Measurements from ENCODE around the gene ADAMTSL4. TPM values are rescaled to one million over a fixed set of nuclear protein-coding genes. Genes with fewer than 3 reads are reported as not detected.
"Not testable (repeated sequence)": the region's sequence is repeated elsewhere in the genome, so short reads cannot be mapped to it uniquely, and the experiment has no call there.

The ADAMTSL4 gene
- total RNA-seq, 6 experiments from 2014 or later = 20.5 to 35.2 (median 31.5) TPM

GRCh38 chr1:150603711-150604110 lies 54.5 kb downstream of the ADAMTSL4 start:
- H3K27ac ChIP-seq = peak overlapping the region; percentile 83 to 97 (median 88)
- intact Hi-C loops (cut with DNase I) = no loop called here

DNA sequence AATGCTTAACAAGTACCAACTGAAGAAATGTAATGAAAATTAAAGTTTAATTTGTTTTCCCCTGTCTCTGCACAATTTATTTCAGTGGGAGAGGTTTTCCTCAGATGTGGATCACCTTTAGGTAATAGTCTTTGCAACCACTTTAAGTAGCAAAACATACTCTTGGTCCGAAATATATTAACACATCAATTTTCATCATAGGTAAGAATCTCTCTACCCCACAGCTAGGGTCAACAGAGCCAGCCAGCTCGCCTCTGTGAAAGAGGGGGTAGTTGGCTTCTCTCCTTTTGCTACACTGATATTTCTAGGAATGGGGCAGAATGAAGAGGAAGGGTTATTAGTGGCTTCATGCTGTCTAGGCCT lies 55.0 kb downstream of the ADAMTSL4 start:
- DNase-seq (no peak), ATAC-seq (no peak)
- H3K27ac ChIP-seq = peak overlapping the region; percentile 83 to 97 (median 88)
- H3K27me3 ChIP-seq = no peaks in the 10 kb centered on the region
- intact Hi-C loops (cut with DNase I) = no loop called here
- 84% methylated on average over 2 of the region's 2 CpGs for WGBS (ENCODE audit: insufficient coverage, low coverage, low lambda C conversion rate, missing lambda C conversion rate)
- TF ChIP-seq, protein P1, sequence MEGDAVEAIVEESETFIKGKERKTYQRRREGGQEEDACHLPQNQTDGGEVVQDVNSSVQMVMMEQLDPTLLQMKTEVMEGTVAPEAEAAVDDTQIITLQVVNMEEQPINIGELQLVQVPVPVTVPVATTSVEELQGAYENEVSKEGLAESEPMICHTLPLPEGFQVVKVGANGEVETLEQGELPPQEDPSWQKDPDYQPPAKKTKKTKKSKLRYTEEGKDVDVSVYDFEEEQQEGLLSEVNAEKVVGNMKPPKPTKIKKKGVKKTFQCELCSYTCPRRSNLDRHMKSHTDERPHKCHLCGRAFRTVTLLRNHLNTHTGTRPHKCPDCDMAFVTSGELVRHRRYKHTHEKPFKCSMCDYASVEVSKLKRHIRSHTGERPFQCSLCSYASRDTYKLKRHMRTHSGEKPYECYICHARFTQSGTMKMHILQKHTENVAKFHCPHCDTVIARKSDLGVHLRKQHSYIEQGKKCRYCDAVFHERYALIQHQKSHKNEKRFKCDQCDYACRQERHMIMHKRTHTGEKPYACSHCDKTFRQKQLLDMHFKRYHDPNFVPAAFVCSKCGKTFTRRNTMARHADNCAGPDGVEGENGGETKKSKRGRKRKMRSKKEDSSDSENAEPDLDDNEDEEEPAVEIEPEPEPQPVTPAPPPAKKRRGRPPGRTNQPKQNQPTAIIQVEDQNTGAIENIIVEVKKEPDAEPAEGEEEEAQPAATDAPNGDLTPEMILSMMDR (IDR thresholded peaks at IDR 0.05) = no peak
- no peak for TF ChIP-seq POLR2A (IDR thresholded peaks at IDR 0.05)
- peaks cover 0 to 18% (median 6%) of the 10 kb centered on the region in 4 donors for H3K4me1 ChIP-seq
- H3K9me3 ChIP-seq = no peaks in the 10 kb centered on the region
- H3K4me3 ChIP-seq = no peak overlapping the region
- H3K36me3 ChIP-seq = no peaks in the 10 kb centered on the region

More at GRCh38 chr1:150603711-150604110, 54.5 kb downstream of the ADAMTSL4 start:
- DNase-seq (no peak), ATAC-seq (no peak)
- 92% methylated on average over 3 of the region's 3 CpGs for WGBS (ENCODE audit: insufficient coverage, low coverage, low lambda C conversion rate, missing lambda C conversion rate)
- H3K9me3 ChIP-seq = no peaks in the 10 kb centered on the region
- H3K36me3 ChIP-seq = no peaks in the 10 kb centered on the region
- no peak overlapping the region for H3K4me3 ChIP-seq
- no peaks in the 10 kb centered on the region for H3K27me3 ChIP-seq
- H3K4me1 ChIP-seq = peaks cover 0 to 18% (median 6%) of the 10 kb centered on the region in 4 donors
- TF ChIP-seq, protein P1 (IDR thresholded peaks at IDR 0.05) = no peak
- TF ChIP-seq POLR2A (IDR thresholded peaks at IDR 0.05) = no peak

DNA sequence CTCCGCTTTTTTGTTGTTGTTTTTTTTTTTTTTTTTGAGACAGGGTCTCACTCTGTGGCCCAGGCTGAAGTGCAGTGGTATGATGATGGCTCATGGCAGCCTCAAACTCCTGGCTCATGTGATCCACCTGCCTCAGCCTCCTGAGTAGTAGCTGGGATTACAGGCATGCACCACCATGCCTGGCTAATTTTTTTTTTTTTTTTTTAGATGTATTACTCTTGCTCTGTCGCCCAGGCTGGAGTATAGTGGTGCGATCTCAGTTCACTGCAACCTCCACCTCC lies 56.2 kb downstream of the ADAMTSL4 start:
- H3K9me3 ChIP-seq; H3K36me3 ChIP-seq; H3K4me3 ChIP-seq; ATAC-seq; intact Hi-C loops (cut with DNase I); H3K27me3 ChIP-seq; DNase-seq: not testable (repeated sequence)
- Histone ChIP-seq H3K27ac (peak overlapping the region; percentile 83 to 97 (median 88)), H3K4me1 (peaks cover 0 to 17% (median 6%) of the 10 kb centered on the region in 4 donors)
- 100% methylated on average over 2 of the region's 3 CpGs for WGBS (ENCODE audit: insufficient coverage, low coverage, low lambda C conversion rate, missing lambda C conversion rate)

- 95% methylated on average over 6 of the region's 7 CpGs for WGBS (ENCODE audit: insufficient coverage, low coverage, low lambda C conversion rate, missing lambda C conversion rate)
- H3K27ac ChIP-seq = peak overlapping the region in 1 of 3 donors; percentile 17
- no peak for ATAC-seq
- DNase-seq = no peak
- no peaks in the 10 kb centered on the region for H3K9me3 ChIP-seq
- H3K36me3 ChIP-seq = no peaks in the 10 kb centered on the region
- H3K27me3 ChIP-seq = no peaks in the 10 kb centered on the region
- TF ChIP-seq, protein P1 (IDR thresholded peaks at IDR 0.05) = no peak
- no peak for TF ChIP-seq POLR2A (IDR thresholded peaks at IDR 0.05)
- no peak overlapping the region for H3K4me3 ChIP-seq
- intact Hi-C loops (cut with DNase I) = no loop called here
- peaks cover 0 to 25% (median 10%) of the 10 kb centered on the region in 4 donors for H3K4me1 ChIP-seq
Measured at GRCh38 chr1:150606463-150607142, 57.4 kb downstream of the ADAMTSL4 start.

GRCh38 chr1:150609732-150610131 lies 60.5 kb downstream of the ADAMTSL4 start:
- DNase-seq (no peak), ATAC-seq (no peak)
- intact Hi-C loops (cut with DNase I) = loop anchor here in 1 of 2 donors (5.0 kb wide), 1 partner anchor 32 kb away; the partner anchor contains the start of gene MCL1
- Histone ChIP-seq H3K4me1 (peaks cover 0 to 45% (median 19%) of the 10 kb centered on the region in 4 donors), H3K27ac (peak overlapping the region; percentile 30 to 97 (median 89)), H3K36me3 (no peaks in the 10 kb centered on the region), H3K4me3 (no peak overlapping the region), H3K9me3 (no peaks in the 10 kb centered on the region), H3K27me3 (no peaks in the 10 kb centered on the region)
- 62% methylated on average over 2 of the region's 2 CpGs for WGBS (ENCODE audit: insufficient coverage, low coverage, low lambda C conversion rate, missing lambda C conversion rate)
- TF ChIP-seq, protein P1 (IDR thresholded peaks at IDR 0.05) = no peak
- no peak for TF ChIP-seq POLR2A (IDR thresholded peaks at IDR 0.05)

Small RNA genes lying within 50 kb of the gene (microRNA-seq; reads per million reads assigned to microRNA genes)
- 0 reads per million in 2 donors for gene MIR4257

Small RNA genes lying within 50 kb of the gene (small RNA-seq; reads per million reads assigned to genes)
- 0 reads per million in 2 experiments for gene MIR4257
- 0 reads per million in 2 experiments for gene RF00015
- 0 reads per million in 2 experiments for gene RF00561
- gene RN7SL473P = 0 reads per million in 2 experiments
- 0 reads per million in 2 experiments for gene RN7SL600P

Other genes with a start within 250 kb of the ADAMTSL4 start
- 10 to 100 TPM; 10.8 to 28.0 (median 21.2) TPM for gene PRPF3, start 227.9 kb upstream of the ADAMTSL4 start, total RNA-seq
- 10 to 100 TPM in 4 of 6 experiments, 1 to 10 TPM in 2; 8.9 to 17.5 (median 11.0) TPM for gene RPRD2, start 185.3 kb upstream of the ADAMTSL4 start, total RNA-seq
- gene TARS2, start 62.0 kb upstream of the ADAMTSL4 start, total RNA-seq = 10 to 100 TPM; 16.1 to 32.1 (median 22.4) TPM
- 10 to 100 TPM in 5 of 6 experiments, 1 to 10 TPM in 1; 8.8 to 26.7 (median 14.9) TPM for gene ECM1, start 41.3 kb upstream of the ADAMTSL4 start, total RNA-seq
- gene FALEC, start 33.7 kb upstream of the ADAMTSL4 start, total RNA-seq = not detected
- gene MCL1, start 30.2 kb downstream of the ADAMTSL4 start, total RNA-seq = 100 to 1,000 TPM in 5 of 6 experiments, 10 to 100 TPM in 1; 83.6 to 266 (median 158) TPM
- gene ENSA, start 80.2 kb downstream of the ADAMTSL4 start, total RNA-seq = 100 to 1,000 TPM in 2 of 6 experiments, 10 to 100 TPM in 4; 60.4 to 166 (median 71.2) TPM
- gene GOLPH3L, start 147.7 kb downstream of the ADAMTSL4 start, total RNA-seq = 10 to 100 TPM in 4 of 6 experiments, 1 to 10 TPM in 2; 4.1 to 15.3 (median 11.2) TPM
- under 1 TPM in 3 of 6 experiments, not detected in 3; 0.22 to 0.47 (median 0.25) TPM for gene HORMAD1, start 171.5 kb downstream of the ADAMTSL4 start, total RNA-seq
- gene CTSS, start 216.4 kb downstream of the ADAMTSL4 start, total RNA-seq = 100 to 1,000 TPM in 1 of 6 experiments, 10 to 100 TPM in 5; 23.9 to 195 (median 61.4) TPM